ENCODE data around the gene TARBP2.
"Not testable (repeated sequence)": the region's sequence is repeated elsewhere in the genome, so short reads cannot be mapped to it uniquely, and the experiment has no call there.

TARBP2 gene

DNA sequence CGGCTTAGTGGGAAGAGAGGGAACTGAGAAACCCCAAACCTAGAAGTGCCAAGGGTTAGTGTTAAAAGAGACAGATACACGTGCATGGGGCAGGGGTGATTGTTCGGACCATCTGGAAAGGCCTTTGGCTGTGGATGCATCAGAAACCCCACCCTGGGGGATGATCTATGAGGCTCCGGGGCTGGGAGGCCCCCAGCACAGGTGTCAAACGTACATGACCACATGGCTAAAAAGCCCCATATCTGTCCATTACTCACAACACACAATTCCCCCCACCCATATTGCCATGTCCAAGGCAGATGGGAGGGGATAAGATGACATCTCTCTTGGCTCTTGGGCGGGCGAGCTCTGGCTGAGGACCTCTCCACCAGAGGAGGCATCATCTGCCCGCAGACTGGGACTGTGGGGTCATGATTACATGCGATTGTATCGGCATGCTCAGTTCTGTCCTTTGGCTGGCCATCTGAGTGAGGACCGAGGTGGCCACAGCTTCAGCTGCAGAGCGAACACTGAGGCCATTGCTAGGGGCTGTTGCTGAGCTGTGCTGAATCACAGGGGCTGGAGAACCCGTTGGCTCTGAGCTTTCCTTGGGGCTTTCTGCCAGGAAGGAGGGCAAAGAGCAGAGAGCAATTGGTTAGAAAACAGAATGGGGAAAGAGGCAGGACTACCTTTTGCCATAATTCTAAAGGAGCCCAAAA is 15.8 kb downstream of the TARBP2 start:
- DNase-seq, result no peak

DNA sequence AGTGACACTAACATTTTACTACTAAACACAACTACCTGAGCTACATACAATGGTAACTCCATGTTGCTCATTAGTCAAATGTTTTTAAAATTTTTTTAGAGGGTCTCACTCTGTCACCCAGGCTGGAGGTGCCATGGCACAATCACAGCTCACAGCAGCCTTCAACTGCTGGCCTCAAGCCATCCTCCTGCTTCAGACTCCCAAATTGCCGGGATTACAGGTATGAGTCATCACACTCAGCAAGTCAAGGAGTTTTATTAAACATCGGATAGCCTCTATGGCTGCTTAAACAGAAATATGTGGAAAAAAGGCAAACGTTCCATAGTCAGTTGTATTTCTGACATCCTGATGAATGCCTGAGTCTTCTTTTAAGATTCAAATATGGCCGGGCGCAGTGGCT is 17.3 kb downstream of the TARBP2 start:
- DNase-seq, result no peak

DNA sequence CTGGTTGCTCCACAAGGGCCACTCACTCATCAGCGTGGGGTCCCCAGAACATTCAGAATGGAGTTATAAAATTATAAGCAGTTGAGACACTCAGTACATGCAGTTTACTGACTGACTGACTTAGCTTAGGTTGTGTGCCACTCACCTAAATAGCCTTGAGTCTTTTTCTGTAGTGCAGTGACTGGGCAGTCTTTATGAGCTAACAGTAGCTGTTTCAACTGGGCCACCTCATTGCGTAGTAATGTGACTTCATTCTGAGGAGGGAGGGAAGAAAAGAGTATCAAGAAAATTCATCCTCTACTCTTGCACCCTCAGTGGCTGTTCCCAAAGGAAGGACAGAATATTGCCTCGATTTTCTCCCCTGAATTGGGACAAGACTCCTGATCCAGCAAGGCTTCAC is 22.0 kb downstream of the TARBP2 start:
- DNase-seq, result no peak

DNA sequence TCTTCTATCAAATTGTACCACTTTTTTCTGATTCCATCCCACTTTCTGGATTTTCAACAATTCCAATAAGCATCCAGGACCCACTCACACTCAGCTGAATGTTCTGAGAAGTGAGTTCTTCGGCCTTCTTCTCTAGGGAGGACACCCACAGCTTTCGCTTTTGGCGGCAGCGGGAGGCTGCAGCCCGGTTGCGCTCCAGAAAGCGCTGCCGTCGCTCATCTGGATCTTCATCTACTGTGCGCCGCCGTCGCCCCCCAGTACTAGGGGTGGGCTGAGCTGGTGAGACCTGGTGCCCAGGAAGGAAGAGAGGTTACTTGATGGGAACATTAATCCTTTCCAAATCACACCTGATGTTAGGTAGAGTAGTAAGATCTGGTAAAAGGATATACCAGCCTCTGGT is 23.4 kb downstream of the TARBP2 start:
- no peak for DNase-seq

DNA sequence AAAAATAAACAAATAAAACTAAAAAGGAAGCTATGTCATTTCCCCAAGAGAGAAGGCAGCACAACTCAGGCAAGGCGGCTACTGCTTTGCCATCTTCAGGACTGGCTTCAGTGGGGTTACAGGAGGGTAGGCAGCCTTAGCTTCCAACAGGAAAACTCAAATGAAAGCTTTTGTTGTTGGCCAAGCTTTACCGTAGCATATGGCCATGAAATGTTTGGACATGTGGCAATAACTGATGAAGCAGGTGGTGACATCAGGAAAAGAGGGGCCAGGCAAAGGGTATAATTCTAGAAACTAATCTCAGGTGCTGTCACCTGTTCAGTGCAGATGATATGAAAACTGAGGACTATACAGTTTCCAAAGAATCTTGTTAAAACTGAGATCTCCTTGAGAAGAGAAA is 29.0 kb downstream of the TARBP2 start:
- no peak for DNase-seq

DNA sequence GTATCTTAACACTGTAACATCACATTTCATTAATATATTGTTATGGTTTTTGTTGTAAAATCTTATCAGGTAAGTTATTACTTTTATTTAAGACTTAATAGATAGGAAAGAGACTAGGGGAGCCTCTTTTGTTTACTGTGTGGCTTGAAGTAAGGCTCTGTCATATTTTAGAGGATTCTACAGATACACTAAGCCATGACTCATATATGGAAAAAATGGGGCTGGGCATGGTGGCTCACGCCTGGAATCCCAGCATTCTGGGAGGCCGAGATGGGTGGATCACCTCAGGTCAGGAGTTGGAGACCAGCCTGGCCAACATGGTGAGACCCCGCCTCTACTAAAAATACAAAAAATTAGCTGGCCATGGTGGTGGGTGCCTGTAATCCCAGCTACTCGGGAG is 29.8 kb downstream of the TARBP2 start:
- DNase-seq, result no peak

DNA sequence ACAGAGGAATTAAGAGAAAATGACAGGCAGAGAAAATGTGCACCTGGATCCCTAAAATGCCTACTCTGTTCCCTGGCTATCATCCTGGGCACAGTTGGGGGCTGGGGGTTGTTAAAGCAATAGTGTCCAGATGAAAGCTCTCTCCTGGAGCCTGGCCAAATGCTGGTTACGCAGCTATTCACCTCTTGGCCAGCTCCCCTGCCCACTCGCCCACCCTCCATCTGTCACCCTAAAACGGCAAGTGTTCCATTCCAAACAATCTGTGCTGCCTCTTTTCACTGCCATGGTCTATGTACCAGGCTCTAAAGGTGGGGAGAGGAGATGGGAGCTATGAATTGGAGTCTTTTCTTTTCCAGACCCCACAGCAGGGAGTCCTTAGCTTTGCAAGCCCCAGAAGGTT is 30.9 kb downstream of the TARBP2 start:
- DNase-seq, result no peak

DNA sequence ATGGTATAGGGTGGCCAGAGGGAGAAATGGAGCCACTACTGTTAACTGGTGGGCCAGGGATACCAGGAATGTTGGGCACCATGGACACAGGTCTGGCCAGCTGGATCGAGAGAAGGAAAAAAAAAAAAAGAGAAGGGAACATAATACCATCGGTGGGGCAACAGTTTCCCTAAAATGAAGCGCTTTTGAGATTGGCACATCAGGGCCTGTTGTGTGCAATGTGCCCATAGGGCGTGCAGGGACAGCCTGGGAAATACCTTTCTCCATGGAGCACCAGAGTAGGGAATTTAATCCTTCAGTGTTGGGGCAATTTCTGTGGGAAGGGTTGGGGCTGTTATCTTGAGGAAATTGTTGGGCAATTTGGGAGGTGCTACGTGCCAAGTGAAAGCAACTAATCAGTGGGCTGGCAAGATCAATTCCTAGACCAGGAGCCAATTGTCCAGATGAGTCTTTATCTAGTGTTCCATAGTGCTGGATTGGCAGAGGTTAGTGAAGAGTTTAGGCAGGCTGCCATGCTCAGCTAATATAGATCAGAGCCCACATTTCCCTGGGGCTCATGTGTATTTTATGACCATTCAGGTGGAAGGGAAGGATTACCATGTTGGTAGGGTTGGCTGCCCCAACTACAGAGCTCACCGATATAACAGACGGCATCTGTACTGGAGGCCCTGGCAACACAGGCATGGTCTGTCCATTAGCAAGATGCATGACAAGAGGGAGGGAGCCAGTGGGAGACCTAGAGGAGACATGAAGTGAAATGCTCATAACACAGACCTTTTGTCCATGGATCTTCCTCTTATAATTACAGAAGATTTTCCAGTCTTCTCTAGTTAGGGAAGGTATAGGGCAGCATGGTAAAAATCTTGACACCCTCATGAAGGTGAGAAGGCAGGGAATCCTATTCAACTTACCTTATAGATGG is 31.7 kb downstream of the TARBP2 start:
- DNase-seq, result no peak

DNA sequence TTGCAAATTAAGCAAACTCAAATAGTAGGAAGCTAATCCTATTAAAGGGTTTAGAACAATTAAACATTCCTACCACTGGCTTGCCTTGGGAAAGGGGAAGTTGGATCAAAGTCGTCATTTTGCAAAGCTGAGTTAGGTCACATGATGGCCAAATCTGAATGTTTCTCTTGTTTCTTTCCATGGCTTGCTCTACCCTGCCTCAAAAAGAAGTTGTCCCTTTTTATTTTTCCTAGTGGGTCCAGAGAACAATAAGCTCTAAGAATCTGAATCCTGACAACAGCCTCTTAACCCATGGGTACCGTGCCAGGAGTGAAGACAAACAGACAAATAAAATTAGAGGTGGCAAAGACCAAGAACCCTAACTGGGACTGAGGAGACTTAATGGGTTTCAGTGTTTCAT is 32.4 kb downstream of the TARBP2 start:
- no peak for DNase-seq

DNA sequence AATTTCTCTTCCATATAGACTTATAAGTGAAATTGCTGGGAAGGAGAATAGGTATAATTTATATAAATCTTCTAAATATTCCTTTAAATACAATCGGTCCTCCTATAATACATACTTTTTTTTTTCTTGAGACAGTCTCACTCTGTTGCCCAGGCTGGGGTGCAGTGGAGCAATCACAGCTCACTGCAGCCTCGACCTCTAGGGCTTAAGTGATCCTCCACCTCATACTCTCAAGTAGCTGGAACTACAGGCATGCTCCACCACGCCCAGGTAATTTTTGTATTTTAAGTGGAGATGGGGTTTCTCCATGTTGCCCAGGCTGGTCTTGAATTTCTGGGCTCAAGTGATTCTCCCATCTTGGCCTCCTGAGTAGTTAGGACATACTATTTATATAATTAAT is 35.9 kb downstream of the TARBP2 start:
- no peak for DNase-seq

DNA sequence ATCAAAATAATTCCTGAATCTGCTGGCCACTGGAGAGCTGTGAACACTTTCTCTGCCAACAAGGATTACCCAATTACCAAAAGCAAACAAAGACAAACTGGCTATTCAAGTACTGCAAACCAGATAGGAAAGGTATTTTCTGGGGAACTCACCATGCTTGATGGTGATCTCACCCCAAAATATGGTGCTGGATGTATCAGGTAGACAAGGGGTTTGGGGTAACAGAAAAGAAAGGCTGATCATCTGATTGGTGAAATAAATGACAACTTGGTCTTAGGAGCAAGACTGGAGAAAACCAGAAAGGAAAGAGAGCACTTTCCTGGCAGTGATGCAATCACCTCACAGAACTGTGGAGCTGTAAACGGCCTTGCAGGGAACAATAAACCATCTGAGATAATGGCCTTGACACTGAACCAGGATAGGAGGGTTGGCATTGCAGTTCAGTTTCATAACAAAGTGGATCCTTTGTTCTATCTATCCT is 37.2 kb downstream of the TARBP2 start:
- no peak for DNase-seq

DNA sequence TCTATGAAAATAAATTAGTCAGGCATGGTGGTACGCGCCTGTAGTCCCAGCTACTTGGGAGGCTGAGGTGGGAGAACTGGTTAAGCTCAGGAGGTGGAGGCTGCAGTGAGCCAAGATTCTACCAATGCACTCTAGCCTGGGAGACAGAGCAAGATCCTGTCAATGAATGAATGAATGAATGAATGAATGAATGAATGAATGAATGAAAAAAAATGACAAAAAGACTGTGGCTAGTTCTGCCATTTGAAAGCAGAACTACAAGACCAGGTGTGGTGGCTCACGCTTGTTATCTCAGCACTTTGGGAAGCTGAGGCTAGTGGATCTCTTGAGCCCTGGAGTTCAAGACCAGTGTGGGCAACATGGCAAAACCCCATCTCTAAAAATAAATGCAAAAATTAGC is 38.4 kb downstream of the TARBP2 start:
- DNase-seq, result no peak

DNA sequence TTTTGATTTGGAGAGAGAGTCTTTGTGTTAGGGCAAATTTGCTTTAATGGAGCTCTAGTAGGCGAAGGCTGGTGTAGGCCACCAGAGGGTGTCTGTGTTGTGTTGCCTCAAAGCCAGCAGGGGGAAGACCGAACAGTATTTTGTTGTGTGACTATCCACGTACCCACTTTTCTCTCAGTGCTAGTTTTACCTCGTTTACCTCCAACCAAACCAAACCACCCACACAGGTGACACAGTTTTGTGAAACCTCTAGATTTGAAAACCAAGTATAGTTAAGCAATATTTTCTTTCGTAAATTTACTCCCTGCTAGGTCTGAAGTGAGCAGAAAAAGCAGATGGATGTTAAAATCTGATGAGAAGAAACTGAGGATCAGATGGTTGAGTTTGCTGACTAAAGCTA is 42.5 kb downstream of the TARBP2 start:
- DNase-seq, result peak; percentile 69

DNA sequence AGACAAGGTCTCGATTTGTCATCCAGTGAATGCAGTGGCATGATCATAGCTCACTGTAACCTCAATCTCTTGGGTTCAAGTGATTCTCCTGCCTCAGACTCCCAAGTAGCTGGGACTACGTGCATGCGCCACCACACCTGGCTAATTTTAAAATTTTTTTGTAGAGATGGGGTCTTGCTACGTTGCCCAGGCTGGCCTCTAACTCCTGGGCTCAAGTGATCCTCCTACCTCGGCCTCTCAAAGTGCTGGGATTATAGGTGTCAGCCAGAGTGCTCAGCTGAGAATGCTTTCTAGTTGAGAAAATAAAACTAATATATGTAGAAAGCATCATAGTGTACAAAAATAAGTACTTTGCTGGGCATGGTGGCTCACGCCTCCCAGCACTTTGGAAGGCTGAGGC is 47.3 kb downstream of the TARBP2 start:
- not testable (repeated sequence) for DNase-seq

DNA sequence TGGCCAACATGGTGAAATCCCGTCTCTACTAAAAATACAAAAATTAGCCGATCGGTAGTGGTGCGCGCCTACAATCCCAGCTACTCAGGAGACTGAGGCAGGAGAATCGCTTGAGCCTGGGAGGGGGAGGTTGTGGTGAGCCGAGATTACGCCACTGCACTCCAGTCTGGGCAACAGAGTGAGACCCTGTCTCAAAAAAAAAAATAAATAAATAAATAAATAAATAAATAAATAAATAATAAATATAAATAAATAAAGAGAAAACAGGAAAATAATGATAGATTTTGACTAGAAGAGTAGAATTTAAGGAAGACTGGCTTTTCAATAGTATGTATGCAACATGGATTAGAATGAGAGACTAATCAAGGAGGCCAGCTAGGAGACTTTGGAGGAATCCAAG is 49.0 kb downstream of the TARBP2 start:
- DNase-seq, result not testable (repeated sequence)

DNA sequence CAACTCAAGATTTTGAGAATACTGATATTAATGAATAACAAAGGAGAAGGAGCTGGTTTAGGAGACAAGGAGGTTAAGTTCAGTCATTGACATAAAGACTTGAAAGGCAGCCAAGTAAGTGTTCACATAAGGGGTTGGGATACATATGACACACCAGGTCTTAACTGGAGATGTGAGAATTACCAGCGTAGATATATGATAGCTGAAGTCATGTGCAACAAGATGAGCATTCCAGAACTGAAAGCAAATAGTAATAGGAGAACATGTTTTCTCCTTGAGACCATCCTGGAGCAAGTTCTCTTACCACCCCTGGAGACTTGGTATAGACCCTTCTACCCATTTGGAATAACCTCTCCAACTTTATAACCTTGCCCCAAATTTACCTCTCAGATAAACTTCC is 49.5 kb downstream of the TARBP2 start:
- DNase-seq, result no peak

DNA sequence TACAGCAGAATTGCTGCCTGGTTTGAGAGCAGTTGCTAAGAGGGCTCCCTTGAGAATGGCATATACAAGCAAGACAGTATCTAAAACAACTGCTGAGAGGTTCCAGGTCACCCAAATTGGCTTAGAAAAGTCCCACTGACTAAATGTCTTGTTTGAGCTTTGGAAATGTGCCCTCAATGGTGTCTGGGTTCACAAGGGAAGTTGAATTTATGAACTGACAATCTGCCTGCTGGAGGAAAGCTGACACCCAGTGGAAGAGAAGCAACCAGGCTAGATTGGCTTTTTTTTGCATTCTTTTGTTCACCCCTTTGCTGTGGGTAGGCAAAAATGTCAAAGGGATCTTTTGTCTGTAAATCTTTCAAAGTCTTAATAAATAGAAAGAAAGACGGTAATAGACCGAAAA is 50.8 kb downstream of the TARBP2 start:
- no peak for DNase-seq

DNA sequence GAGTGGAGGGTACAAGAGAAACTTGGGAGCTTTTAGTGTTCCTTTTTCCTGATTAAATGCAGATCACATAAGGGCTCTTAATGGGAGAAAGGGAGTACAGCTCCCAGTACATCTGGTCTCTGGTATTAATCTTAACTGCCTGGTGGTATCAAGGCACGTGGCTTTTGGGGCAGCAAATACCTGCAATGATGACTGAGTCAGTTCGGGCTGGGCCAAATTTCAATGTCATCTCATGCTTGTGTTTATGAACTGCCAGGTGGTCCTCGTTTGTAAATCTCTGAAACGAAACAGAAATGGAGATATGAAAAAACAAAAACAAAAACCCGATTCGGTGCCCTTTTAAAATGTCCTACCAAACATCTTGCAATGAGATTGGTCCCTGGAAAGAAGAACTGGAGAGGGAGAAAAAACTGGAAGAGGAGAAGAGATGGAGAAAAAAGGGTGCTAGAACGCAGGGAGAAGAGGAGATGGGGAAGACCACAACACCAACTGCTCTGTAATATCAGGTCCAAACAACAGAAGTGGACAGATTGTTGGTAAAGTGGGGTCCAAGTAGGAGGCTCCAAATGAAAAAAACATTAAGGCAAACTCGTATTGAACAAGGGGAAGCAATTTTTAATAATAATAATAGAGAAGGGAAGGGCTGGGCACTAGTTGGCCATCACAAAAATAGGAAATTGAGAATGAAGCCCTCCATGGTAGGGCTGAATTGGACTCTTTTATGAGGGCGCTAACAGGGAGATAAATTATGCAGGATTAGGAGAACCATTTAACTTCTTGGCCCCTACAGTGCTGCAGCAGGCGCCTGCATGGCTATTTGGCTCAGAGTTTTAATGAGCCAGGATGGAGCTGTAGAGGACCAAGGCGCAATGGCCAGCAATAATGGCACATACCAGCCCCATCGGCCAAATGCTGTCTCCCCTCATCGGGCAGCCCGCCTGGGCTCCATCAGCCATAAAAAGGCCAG is 51.6 kb downstream of the TARBP2 start:
- DNase-seq, result no peak

All from activated CD4-positive, alpha-beta T cell treated with anti-CD3 and anti-CD28 coated beads, Interleukin-2, amount 50 U/mL, for 16 hours (primary cell).